Uterus (tissue), 2 donors: ENCODE results near the gene PHC3.

ENCODE experiments used
- POLR2A ChIP-seq, 2 donors: fragments of 450-650 bp; IDR thresholded peaks; one replicate each; pipeline ENCODE4 v1.6.1; 2016; ENCODE audit warnings: antibody characterized with exemption in 2 of 2, mild to moderate bottlenecking in 1 of 2, moderate library complexity in 1 of 2
- TF ChIP-seq, protein P1 (sequence below), 4 experiments: fragments of 200-600 bp in 2 of 4; fragments of 450-650 bp in 2 of 4; sonication (generic) in 2 of 4; IDR thresholded peaks; one replicate each; pipeline ENCODE4 v1.5.1; 2016 to 2019; ENCODE audit warnings: antibody characterized with exemption in 4 of 4, mild to moderate bottlenecking in 2 of 4, moderate library complexity in 1 of 4

DNA sequence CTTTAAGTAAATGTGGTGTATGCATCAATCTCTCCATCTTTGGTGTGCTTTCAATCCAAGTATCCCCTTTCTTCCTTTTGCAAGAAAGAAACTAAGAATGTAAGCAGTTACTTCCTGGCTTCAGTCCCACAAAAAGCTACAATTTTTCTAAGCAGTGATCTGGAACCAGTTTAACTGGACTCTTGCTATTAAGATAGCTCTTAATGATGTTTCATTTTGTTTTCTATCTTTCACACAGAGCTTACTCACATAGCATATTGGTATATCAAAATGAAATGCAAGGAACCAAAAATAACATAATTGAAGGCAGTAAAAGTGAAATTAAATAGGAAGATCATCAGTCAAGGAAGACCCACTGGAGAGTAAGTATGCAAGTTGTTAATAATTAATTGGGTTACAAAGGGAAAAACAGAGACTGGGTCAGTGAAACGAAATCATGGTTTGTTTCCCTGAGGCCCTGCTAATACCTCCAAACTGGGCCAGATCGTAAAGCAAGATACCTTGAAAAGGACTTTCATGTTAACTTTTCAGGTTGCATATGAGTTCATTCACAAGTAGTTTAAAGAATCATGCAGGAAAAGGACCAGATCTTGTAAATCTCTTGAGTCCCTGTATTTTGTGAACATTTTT lies 101.9 kb downstream of the PHC3 start:
- TF ChIP-seq, protein P1, sequence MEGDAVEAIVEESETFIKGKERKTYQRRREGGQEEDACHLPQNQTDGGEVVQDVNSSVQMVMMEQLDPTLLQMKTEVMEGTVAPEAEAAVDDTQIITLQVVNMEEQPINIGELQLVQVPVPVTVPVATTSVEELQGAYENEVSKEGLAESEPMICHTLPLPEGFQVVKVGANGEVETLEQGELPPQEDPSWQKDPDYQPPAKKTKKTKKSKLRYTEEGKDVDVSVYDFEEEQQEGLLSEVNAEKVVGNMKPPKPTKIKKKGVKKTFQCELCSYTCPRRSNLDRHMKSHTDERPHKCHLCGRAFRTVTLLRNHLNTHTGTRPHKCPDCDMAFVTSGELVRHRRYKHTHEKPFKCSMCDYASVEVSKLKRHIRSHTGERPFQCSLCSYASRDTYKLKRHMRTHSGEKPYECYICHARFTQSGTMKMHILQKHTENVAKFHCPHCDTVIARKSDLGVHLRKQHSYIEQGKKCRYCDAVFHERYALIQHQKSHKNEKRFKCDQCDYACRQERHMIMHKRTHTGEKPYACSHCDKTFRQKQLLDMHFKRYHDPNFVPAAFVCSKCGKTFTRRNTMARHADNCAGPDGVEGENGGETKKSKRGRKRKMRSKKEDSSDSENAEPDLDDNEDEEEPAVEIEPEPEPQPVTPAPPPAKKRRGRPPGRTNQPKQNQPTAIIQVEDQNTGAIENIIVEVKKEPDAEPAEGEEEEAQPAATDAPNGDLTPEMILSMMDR (IDR thresholded peaks at IDR 0.05) = no peak
- no peak for TF ChIP-seq POLR2A (IDR thresholded peaks at IDR 0.05)
